ENCODE results near the gene SIL1. TPM values are rescaled to one million over a fixed set of nuclear protein-coding genes. Genes with fewer than 3 reads are reported as not detected.
"Not testable (repeated sequence)": the region's sequence is repeated elsewhere in the genome, so short reads cannot be mapped to it uniquely, and the experiment has no call there.

The SIL1 gene
- total and polyA plus RNA-seq, 2 donors (not counting 3 experiments of a cell fraction or from before 2014, with no cell fraction given): 47.6 to 67.2 TPM

GRCh38 chr5:139037732-139038131 lies 160.4 kb downstream of the SIL1 start:
- intact Hi-C loops (cut with micrococcal nuclease): no loop called here
- Histone ChIP-seq H3K27me3 (ENCODE audit: control insufficient read depth in 2 of 2, insufficient read depth in 2 of 2, low read length in 2 of 2) (no peaks in the 10 kb centered on the region), H3K9ac (replicated peaks; ENCODE audit: extremely low read depth, insufficient read depth, low read length) (no peak overlapping the region), H3K27ac (ENCODE audit: insufficient read depth, low read depth, low read length) (no peak overlapping the region), H3K36me3 (ENCODE audit: control insufficient read depth in 2 of 2, extremely low read depth in 1 of 2, insufficient read depth in 2 of 2, low read length in 2 of 2) (no peaks in the 10 kb centered on the region), H3K4me1 (ENCODE audit: control insufficient read depth, extremely low read depth, insufficient read depth, low read length) (no peaks in the 10 kb centered on the region), H3K4me3 (replicated peaks in 1 of 3; ENCODE audit: insufficient read depth in 1 of 3, low read depth in 1 of 3, low read length in 3 of 3) (no peak overlapping the region), H3K9me1 (replicated peaks; ENCODE audit: control insufficient read depth, extremely low read depth, insufficient read depth, low read length) (no peaks in the 10 kb centered on the region), H2AFZ (ENCODE audit: low read depth, low read length) (no peak overlapping the region), H3K4me2 (ENCODE audit: insufficient read depth, low read length) (no peak overlapping the region), H4K20me1 (replicated peaks; ENCODE audit: control insufficient read depth, extremely low read depth, insufficient read depth, low read length) (no peaks in the 10 kb centered on the region), H3K9me3 (replicated peaks; ENCODE audit: control insufficient read depth, insufficient read depth, low read length) (no peaks in the 10 kb centered on the region), H3K79me2 (ENCODE audit: control insufficient read depth, insufficient read depth, low read length) (no peaks in the 10 kb centered on the region)
- ChIA-PET POLR2A (no interaction called here), CTCF (no interaction called here)
- TF ChIP-seq POLR2A (IDR thresholded peaks at IDR 0.05; ENCODE audit: low read depth, low read length): no peak
- TF ChIP-seq CTCF (IDR thresholded peaks at IDR 0.05; ENCODE audit: extremely low read depth in 1 of 2, insufficient read depth in 1 of 2, low read depth in 1 of 2, low read length in 2 of 2): no peak
- no peak for TF ChIP-seq POLR2AphosphoS5 (IDR thresholded peaks at IDR 0.05; ENCODE audit: insufficient read depth, low read depth, low read length)
- no peak for TF ChIP-seq EZH2 (IDR thresholded peaks at IDR 0.05; ENCODE audit: borderline replicate concordance, low read depth, low read length, severe bottlenecking)
- dilution Hi-C loops (cut with MboI; ENCODE audit: extremely low pct_ligation_motif_present, low sequenced_read_pairs): no loop called here
- no TSS peak for BruUV-seq (replicated peaks)
- DNase-seq (ENCODE audit: low read depth, low spot score) (no peak), FAIRE-seq (no peak)

- H4K20me1 ChIP-seq (replicated peaks; ENCODE audit: control insufficient read depth, extremely low read depth, insufficient read depth, low read length); H3K4me1 ChIP-seq (ENCODE audit: control insufficient read depth, extremely low read depth, insufficient read depth, low read length); H3K4me2 ChIP-seq (ENCODE audit: insufficient read depth, low read length); H3K36me3 ChIP-seq (ENCODE audit: control insufficient read depth in 2 of 2, extremely low read depth in 1 of 2, insufficient read depth in 2 of 2, low read length in 2 of 2); DNase-seq (ENCODE audit: low read depth, low spot score); dilution Hi-C loops (cut with MboI; ENCODE audit: extremely low pct_ligation_motif_present, low sequenced_read_pairs); H3K27me3 ChIP-seq (ENCODE audit: control insufficient read depth in 2 of 2, insufficient read depth in 2 of 2, low read length in 2 of 2); H3K9me3 ChIP-seq (replicated peaks; ENCODE audit: control insufficient read depth, insufficient read depth, low read length); CTCF ChIA-PET; H2AFZ ChIP-seq (ENCODE audit: low read depth, low read length); FAIRE-seq; BruUV-seq (replicated peaks); intact Hi-C loops (cut with micrococcal nuclease); H3K9ac ChIP-seq (replicated peaks; ENCODE audit: extremely low read depth, insufficient read depth, low read length); H3K4me3 ChIP-seq (replicated peaks in 1 of 3; ENCODE audit: insufficient read depth in 1 of 3, low read depth in 1 of 3, low read length in 3 of 3); POLR2A ChIA-PET; H3K9me1 ChIP-seq (replicated peaks; ENCODE audit: control insufficient read depth, extremely low read depth, insufficient read depth, low read length); H3K79me2 ChIP-seq (ENCODE audit: control insufficient read depth, insufficient read depth, low read length); H3K27ac ChIP-seq (ENCODE audit: insufficient read depth, low read depth, low read length): not testable (repeated sequence)
Observed at GRCh38 chr5:139036332-139036731, 161.8 kb downstream of the SIL1 start.
